Glomerular endothelial cell (primary cell): ENCODE measurements around the gene SMAP1. TPM values are rescaled to one million over a fixed set of nuclear protein-coding genes. Genes with fewer than 3 reads are reported as not detected.

Experiments used
- DNase-seq: peaks from one replicate; pipeline ENCODE4 v3.0.0-alpha.2; 2011; ENCODE audit warnings: low read depth, low spot score; ENCODE audit errors: extremely low read depth
- total RNA-seq: library from RNA; depleted of rRNA; stranded (reverse); fragments of >200 nt; gene quantifications from 2 replicates; pipeline ENCODE4 v1.2.3, GENCODE V29; 2015

SMAP1 gene
- total RNA-seq, result 21.0 and 28.4 TPM in 2 replicates

DNA sequence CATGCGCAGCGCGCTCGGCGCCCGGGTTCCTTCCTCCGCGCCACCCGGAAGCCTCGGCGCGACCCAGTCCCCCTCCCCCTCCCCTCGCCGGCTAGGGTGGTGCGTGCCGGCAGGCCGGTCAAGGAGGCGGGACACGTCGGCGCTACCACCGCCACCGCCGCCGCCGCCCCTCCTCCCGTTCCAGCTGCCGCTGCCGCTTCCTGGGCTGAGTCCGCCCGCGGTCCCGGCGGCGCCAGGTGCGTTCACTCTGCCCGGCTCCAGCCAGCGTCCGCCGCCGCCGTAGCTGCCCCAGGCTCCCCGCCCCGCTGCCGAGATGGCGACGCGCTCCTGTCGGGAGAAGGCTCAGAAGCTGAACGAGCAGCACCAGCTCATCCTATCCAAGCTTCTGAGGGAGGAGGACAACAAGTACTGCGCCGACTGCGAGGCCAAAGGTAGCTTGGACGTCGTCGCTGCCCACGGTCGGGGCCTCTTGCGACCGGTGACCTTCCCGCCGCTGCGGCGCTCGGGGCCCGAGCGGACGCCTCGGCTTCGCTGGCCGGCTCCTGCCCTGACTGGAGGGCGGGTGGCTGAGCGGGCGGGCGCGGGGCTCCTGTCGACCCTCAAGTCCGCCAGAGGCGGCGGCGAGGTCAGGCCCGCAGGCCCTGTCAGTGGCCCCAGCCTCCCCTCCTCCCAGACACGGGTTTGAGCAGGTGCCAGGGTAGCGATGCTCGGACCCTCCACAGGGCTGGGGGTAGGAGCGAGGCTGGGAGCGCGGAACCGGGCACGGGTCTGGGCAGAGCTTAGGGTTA is at the start of gene SMAP1:
Gene SMAP1 (plus strand): TSS at position 173 of the 788 bp plus-strand sequence. CDS start 141 bp downstream, at position 314.
- DNase-seq, result no peak

GRCh38 chr6:70620746-70621145 is 46.9 kb upstream of the SMAP1 start:
- DNase-seq, result no peak

- no peak for DNase-seq
Measured at GRCh38 chr6:70622461-70622860, 45.2 kb upstream of the SMAP1 start.

GRCh38 chr6:70625436-70625835 is 42.2 kb upstream of the SMAP1 start:
- DNase-seq, result no peak

DNA sequence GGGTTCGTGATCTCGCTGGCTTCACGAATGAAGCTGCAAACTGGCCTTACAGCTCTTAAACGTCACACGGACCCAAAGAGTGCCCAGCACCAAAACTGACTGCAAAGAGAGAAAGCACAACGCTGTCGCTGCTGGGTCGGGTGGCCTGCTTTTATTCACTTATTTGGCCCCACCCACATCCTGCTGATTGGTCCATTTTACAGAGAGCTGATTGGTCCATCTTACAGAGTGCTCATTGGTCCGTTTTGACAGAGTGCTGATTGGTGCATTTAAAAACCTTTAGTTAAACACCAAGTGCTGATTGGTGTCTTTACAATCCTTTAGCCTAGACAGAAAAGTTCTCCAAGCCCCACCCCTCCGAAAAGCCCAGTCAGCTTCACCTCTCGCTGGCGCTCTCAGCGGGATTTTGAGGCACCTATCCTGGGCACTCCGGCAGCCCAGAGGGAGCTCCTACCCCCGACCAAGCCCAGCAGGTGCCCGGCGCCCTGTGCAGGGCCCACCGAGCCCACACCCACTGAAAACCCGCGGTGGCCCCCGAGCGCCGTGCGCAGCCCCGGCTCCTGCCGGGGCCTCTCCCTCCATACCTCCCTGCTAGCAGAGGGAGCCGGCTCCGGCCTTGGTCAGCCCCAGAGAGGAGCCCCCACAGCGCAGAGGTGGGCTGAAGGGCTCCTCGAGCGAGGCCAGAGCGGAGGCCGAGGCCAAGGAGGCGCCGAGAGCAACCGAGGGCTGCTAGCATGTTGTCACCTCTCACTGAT is 40.0 kb upstream of the SMAP1 start:
- no peak for DNase-seq

DNA sequence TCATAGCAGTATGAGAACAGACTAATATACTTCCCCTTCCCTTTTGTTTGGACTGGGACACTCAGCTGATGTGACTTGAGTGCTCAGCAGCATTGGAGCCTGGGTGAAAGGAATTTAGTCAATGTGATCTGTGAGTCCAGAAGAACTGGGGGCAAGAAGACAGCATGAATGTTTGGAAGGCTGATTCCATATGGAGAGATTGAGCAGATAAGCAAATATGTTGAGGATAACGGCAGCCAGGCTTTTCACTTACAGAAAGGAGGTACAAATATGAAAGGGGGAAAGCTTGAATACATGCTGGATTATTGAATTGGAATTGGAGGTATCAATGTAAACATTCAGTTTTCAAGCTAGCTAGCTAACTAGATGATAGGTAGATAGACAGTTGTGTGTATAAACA is 37.8 kb upstream of the SMAP1 start:
- no peak for DNase-seq

GRCh38 chr6:70633870-70634269 is 33.8 kb upstream of the SMAP1 start:
- DNase-seq, result no peak

- DNase-seq, result no peak
Measured at GRCh38 chr6:70636596-70636995, 31.1 kb upstream of the SMAP1 start.

GRCh38 chr6:70638468-70638867 is 29.2 kb upstream of the SMAP1 start:
- no peak for DNase-seq

DNA sequence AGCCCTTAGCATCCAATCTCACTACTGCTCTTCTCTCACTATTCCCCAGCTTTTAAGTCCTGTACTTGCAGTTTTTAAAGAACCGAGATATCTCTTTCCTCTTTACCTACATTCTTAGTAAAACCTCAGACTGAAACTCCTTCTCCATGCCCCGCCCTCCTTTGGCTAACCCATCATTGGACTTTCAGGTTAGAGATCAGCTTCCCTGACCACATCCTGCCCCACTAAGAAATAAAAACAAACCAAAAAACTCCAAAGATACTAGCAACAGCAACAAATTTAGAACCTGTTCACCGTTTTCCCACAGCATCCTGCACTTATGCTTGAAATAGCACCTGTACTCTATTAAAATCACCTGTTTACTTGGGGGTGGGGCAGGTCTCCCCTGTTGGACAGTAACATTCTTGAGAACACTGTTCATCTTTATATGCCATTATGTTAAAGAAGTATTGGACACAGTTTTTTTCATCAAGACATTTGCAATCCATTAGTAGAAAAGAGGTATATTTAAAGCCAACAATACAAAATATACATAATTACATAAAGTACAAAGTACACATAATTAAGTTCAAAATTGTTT is 16.3 kb upstream of the SMAP1 start:
- no peak for DNase-seq

DNA sequence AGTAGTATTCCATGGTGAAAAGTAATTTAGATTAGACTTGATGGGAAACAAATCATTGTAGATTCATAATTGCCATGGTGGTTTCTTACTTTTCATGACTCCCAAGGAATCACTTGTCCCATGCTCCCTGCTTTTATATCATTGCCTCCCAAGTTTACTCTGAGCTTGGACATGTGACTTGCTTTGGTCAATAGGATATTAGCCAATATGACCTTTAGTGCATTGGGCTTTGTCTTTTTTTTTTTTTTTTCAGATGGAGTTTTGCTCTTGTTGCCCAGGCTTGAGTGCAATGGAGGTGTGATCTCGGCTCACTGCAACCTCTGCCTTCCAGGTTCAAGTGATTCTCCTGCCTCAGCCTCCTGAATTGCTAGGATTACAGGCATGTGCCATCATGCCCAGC is 15.5 kb upstream of the SMAP1 start:
- DNase-seq, result no peak

GRCh38 chr6:70657706-70658105 is 10.0 kb upstream of the SMAP1 start:
- DNase-seq, result no peak

GRCh38 chr6:70663881-70664466 is 3.7 kb upstream of the SMAP1 start:
- DNase-seq, result no peak

DNA sequence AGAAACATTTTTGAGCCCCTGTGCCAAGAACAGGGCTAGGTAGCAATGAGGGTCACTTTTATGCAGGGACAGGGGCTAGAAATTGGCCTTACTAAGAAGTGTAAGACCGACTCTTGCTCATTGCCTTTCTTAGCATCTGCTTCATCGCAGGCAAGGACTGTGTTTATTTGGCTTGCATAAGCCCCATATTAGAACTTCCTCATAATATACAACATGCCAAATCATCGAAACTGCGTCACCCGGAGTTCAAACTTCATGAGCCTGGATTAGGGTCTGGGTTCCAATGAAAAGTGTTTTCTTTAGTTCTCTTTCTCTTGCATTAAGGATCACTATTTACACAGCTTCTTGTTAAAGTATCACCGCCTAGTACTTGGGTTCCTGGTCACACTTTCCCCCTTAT is 977 bp upstream of the SMAP1 start:
- DNase-seq, result no peak

- no peak for DNase-seq
Measured at GRCh38 chr6:70667256-70667710, 400 bp upstream of the SMAP1 start.

DNA sequence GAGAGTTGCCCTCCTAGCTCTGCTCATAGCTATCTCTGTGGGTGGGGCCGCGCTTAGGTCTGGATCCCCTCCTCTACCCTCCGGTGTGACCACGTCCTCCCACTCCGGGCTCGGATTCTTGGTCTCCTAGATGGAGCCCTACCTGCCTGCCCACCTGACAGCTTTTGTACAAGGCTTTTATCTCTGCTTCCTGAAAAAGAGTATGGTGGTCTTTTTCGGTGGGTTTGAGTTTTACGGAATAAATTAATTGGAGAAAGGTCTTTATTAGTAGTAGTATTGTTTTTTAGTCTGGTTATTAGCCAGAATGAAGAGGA is 773 bp downstream of the SMAP1 start:
- DNase-seq, result no peak

DNA sequence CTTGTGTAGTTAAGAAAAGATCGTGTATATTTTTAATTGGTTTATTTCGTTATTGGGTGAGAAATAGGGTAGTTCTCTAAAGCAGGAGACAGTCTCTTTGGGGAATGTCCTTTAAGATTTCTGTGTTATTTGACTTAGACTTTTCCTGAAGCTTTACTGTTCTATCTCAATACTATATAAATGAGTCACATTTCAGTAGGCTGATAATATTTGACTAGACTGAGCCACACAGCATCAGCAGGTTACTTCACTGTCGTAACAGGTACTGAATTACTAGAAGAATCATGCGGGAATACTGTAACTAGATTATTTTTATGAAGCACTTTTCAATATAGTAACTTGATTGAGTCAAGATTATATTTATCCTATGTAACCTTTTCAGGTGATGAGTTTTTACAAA is 1.4 kb downstream of the SMAP1 start:
- DNase-seq, result no peak

- no peak for DNase-seq
Measured at GRCh38 chr6:70672549-70672948, 4.9 kb downstream of the SMAP1 start.

- DNase-seq, result no peak
Measured at GRCh38 chr6:70673054-70673453, 5.4 kb downstream of the SMAP1 start.

DNA sequence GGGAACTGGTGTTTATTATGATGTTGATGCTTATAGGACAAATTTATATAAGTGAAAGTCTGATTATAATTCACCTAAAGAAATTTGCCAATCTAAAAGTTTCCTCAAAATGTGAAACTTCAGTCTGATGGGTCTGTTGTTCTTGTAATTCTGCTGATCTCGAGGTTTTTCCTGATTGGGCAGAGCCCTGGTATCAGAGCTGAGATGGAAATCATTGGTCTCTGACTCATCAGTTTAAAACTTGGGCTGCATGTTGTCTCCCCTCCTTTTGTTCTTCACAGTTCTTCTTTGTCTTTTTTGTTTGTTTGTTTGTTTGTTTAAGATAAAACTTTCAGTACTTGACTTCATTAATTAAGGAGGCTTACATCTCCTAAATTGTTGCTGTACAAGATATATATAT is 5.9 kb downstream of the SMAP1 start:
- no peak for DNase-seq

- DNase-seq, result no peak
Measured at GRCh38 chr6:70675822-70676221, 8.1 kb downstream of the SMAP1 start.

DNA sequence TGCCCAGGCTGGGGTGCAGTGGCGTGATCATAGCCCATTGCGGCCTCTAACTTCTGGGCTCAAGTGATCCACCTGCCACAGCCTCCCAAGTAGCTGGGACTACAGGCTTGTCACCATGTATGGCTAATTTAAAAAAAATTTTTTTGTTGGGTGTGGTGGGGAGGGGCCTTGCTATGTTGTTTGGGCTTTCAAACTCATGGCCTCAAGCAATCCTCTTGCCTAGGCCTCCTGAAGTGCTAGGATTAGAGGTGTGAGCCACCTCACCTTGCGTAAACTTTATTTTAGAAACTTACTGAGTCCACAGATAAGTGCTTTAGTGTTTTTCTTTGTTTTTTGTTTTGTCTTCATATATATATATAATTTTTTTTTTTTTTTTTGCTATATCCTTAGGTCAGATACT is 9.1 kb downstream of the SMAP1 start:
- no peak for DNase-seq
